IMR-90 (cell line): ENCODE measurements around the gene UBASH3A. TPM values are rescaled to one million over a fixed set of nuclear protein-coding genes. Genes with fewer than 3 reads are reported as not detected.

Experiments
- ATAC-seq: fragments of 200-7000 bp; cut with Tn5 transposase; 2 replicates; pipeline ENCODE4 v1.9.1; 2020; ENCODE audit warnings: low read depth, mild to moderate bottlenecking, moderate library complexity
- BruUV-seq: library from RNA; stranded (reverse); fragments of 400-500 nt; replicated peaks from 2 replicates; lab custom pipeline; 2021; lab: Mats Ljungman, UMichigan
- CTCF ChIA-PET: fragments of 300-600 bp; formaldehyde crosslinking; extraction: SDS; loops from one replicate; lab custom pipeline; 2021; ENCODE audit warnings: antibody characterized with exemption; lab: Yijun Ruan, JAX
- POLR2A ChIA-PET: fragments of 300-600 bp; sonication (Branson Sonifier 250); formaldehyde crosslinking; loops from one replicate; lab custom pipeline; 2022; ENCODE audit warnings: antibody characterized with exemption; ENCODE audit not compliant: unreplicated experiment; lab: Charles Lee
- DNase-seq: peaks from one replicate; pipeline ENCODE4 v3.0.0; 2013
- H2AFZ ChIP-seq: replicated peaks from 2 replicates; pipeline ENCODE3; 2013; ENCODE audit warnings: low read length, mild to moderate bottlenecking; ENCODE audit not compliant: poor library complexity
- H2AK5ac ChIP-seq: 2 replicates; pipeline ENCODE4 v1.6.1; 2013; ENCODE audit warnings: low read depth, low read length, inconsistent platforms
- H2AK9ac ChIP-seq: replicated peaks from 2 replicates; pipeline ENCODE3; 2013; ENCODE audit warnings: mild to moderate bottlenecking, low read depth, low read length, moderate library complexity; ENCODE audit not compliant: poor library complexity
- H2BK120ac ChIP-seq: 2 replicates; pipeline ENCODE4 v1.6.1; 2013; ENCODE audit warnings: low read depth, low read length, inconsistent platforms
- H2BK15ac ChIP-seq: 3 replicates; pipeline ENCODE4 v1.6.1; 2013; ENCODE audit warnings: low read depth, low read length, inconsistent platforms
- H2BK20ac ChIP-seq: 2 replicates; pipeline ENCODE4 v1.6.1; 2013; ENCODE audit warnings: low read depth, mild to moderate bottlenecking, inconsistent platforms, low read length, moderate library complexity
- H2BK5ac ChIP-seq: 2 replicates; pipeline ENCODE4 v1.6.1; 2013; ENCODE audit warnings: mild to moderate bottlenecking, low read depth, low read length, inconsistent platforms; ENCODE audit not compliant: poor library complexity, severe bottlenecking
- H3K14ac ChIP-seq: replicated peaks from 2 replicates; pipeline ENCODE4 v1.6.1; 2013; ENCODE audit warnings: low read depth, low read length, inconsistent platforms
- H3K18ac ChIP-seq: 2 replicates; pipeline ENCODE4 v1.6.1; 2013; ENCODE audit warnings: low read depth, low read length, control low read depth
- H3K23ac ChIP-seq: 2 replicates; pipeline ENCODE4 v1.6.1; 2013; ENCODE audit warnings: low read depth, low read length, inconsistent platforms
- H3K27ac ChIP-seq: 2 replicates; pipeline ENCODE4 v1.5.1; 2013; ENCODE audit warnings: mild to moderate bottlenecking, control low read depth, low read length; ENCODE audit not compliant: insufficient read depth
- H3K27me3 ChIP-seq: 2 replicates; pipeline ENCODE4 v1.6.1; 2013; ENCODE audit warnings: low read length; ENCODE audit not compliant: control insufficient read depth, insufficient read depth
- H3K36me3 ChIP-seq: 2 replicates; pipeline ENCODE4 v1.6.1; 2013; ENCODE audit warnings: low read length, mixed read lengths; ENCODE audit not compliant: control insufficient read depth, insufficient read depth
- H3K4ac ChIP-seq: 2 replicates; pipeline ENCODE4 v1.6.1; 2013; ENCODE audit warnings: low read depth, low read length, inconsistent platforms
- H3K4me1 ChIP-seq: 2 replicates; pipeline ENCODE4 v1.6.1; 2013; ENCODE audit warnings: low read length, mixed read lengths; ENCODE audit not compliant: control insufficient read depth, insufficient read depth
- H3K4me2 ChIP-seq: 2 replicates; pipeline ENCODE4 v1.6.1; 2013; ENCODE audit warnings: low read depth, mild to moderate bottlenecking, control low read depth, low read length, moderate library complexity
- H3K4me3 ChIP-seq: 2 replicates; pipeline ENCODE4 v1.5.1; 2013; ENCODE audit warnings: low read depth, mild to moderate bottlenecking, control low read depth, low read length, moderate library complexity; ENCODE audit not compliant: insufficient read depth
- H3K56ac ChIP-seq: 2 replicates; pipeline ENCODE4 v1.6.1; 2013; ENCODE audit warnings: low read length, inconsistent platforms; ENCODE audit not compliant: insufficient read depth; ENCODE audit errors: extremely low read depth
- H3K79me1 ChIP-seq, 2 experiments: 2 replicates each; pipeline ENCODE4 v1.6.1; 2013; ENCODE audit warnings: low read length in 2 of 2, inconsistent platforms in 1 of 2, low read depth in 1 of 2
- H3K9ac ChIP-seq: 2 replicates; pipeline ENCODE4 v1.6.1; 2013; ENCODE audit warnings: low read depth, low read length, control low read depth
- H3K9me1 ChIP-seq: 2 replicates; pipeline ENCODE4 v1.6.1; 2013; ENCODE audit warnings: low read length, inconsistent platforms; ENCODE audit not compliant: insufficient read depth
- H3K9me3 ChIP-seq: 2 replicates; pipeline ENCODE4 v1.6.1; 2013; ENCODE audit warnings: low read length; ENCODE audit not compliant: control insufficient read depth, insufficient read depth
- H4K20me1 ChIP-seq: 2 replicates; pipeline ENCODE4 v1.6.1; 2013; ENCODE audit warnings: low read length, inconsistent platforms; ENCODE audit not compliant: insufficient read depth
- H4K5ac ChIP-seq: 2 replicates; pipeline ENCODE4 v1.6.1; 2013; ENCODE audit warnings: mild to moderate bottlenecking, low read depth, low read length, control low read depth
- H4K8ac ChIP-seq, 2 experiments: 2 replicates each; pipeline ENCODE4 v1.6.1; 2013; ENCODE audit warnings: low read depth in 2 of 2, low read length in 2 of 2, control low read depth in 1 of 2, inconsistent platforms in 1 of 2
- H4K91ac ChIP-seq: 2 replicates; pipeline ENCODE4 v1.6.1; 2013; ENCODE audit warnings: low read depth, low read length, inconsistent platforms; ENCODE audit not compliant: insufficient read depth
- BHLHE40 ChIP-seq: fragments of 150-350 bp; IDR thresholded peaks from 2 replicates; pipeline ENCODE4 v1.6.1; 2016; ENCODE audit warnings: mild to moderate bottlenecking, low read depth, low read length
- CEBPB ChIP-seq: IDR thresholded peaks from 2 replicates; pipeline ENCODE4 v1.6.1; 2012; ENCODE audit warnings: low read depth, low read length, improper control_type of control experiment
- CHD1 ChIP-seq: IDR thresholded peaks from 2 replicates; pipeline ENCODE4 v1.6.1; 2012; ENCODE audit warnings: low read depth, low read length, improper control_type of control experiment
- CTCF ChIP-seq: conservative IDR thresholded peaks from 2 replicates; pipeline ENCODE4 v1.5.1; 2012; ENCODE audit warnings: mild to moderate bottlenecking, low read depth, low read length, improper control_type of control experiment
- ELK1 ChIP-seq: fragments of 150-350 bp; IDR thresholded peaks from 2 replicates; pipeline ENCODE4 v1.6.1; 2016; ENCODE audit warnings: low read depth, mild to moderate bottlenecking, low read length, moderate library complexity, borderline replicate concordance
- FOS ChIP-seq: fragments of 150-350 bp; IDR thresholded peaks from 2 replicates; pipeline ENCODE4 v1.6.1; 2016; ENCODE audit warnings: low read depth, low read length
- MAFK ChIP-seq: IDR thresholded peaks from 2 replicates; pipeline ENCODE4 v1.6.1; 2012; ENCODE audit warnings: low read depth, low read length, improper control_type of control experiment
- MAZ ChIP-seq: IDR thresholded peaks from 2 replicates; pipeline ENCODE4 v1.6.1; 2012; ENCODE audit warnings: low read depth, mild to moderate bottlenecking, low read length, improper control_type of control experiment, moderate library complexity, borderline replicate concordance
- MXI1 ChIP-seq: IDR thresholded peaks from 2 replicates; pipeline ENCODE4 v1.6.1; 2012; ENCODE audit warnings: low read depth, mild to moderate bottlenecking, low read length, moderate library complexity, borderline replicate concordance
- NFE2L2 ChIP-seq: fragments of 150-350 bp; IDR thresholded peaks from 2 replicates; pipeline ENCODE4 v1.6.1; 2016; ENCODE audit warnings: low read depth, mild to moderate bottlenecking, low read length
- POLR2A ChIP-seq: IDR thresholded peaks from 2 replicates; pipeline ENCODE4 v1.6.1; 2012; ENCODE audit warnings: mild to moderate bottlenecking, low read depth, low read length
- RAD21 ChIP-seq: IDR thresholded peaks from 2 replicates; pipeline ENCODE4 v1.6.1; 2012; ENCODE audit warnings: low read length, improper control_type of control experiment
- RCOR1 ChIP-seq: IDR thresholded peaks from 2 replicates; pipeline ENCODE4 v1.6.1; 2012; ENCODE audit warnings: mild to moderate bottlenecking, low read length, improper control_type of control experiment; ENCODE audit not compliant: insufficient replicate concordance
- RFX5 ChIP-seq: IDR thresholded peaks from 2 replicates; pipeline ENCODE4 v1.8.0; 2012; ENCODE audit warnings: low read depth, mild to moderate bottlenecking, low read length, moderate library complexity
- SMC3 ChIP-seq: fragments of 150-350 bp; IDR thresholded peaks from 2 replicates; pipeline ENCODE4 v1.6.1; 2016; ENCODE audit warnings: low read depth, mild to moderate bottlenecking, antibody characterized with exemption, low read length, moderate library complexity
- USF2 ChIP-seq: fragments of 150-350 bp; IDR thresholded peaks from 2 replicates; pipeline ENCODE4 v1.6.1; 2017; ENCODE audit warnings: mild to moderate bottlenecking, antibody characterized with exemption, low read length, low read depth
- WGBS, 2 experiments: methylation state at CpG; one replicate each; pipeline versions ENCODE4 v1.1.5 to v1.1.7; 2013; ENCODE audit warnings: missing lambda C conversion rate in 2 of 2; ENCODE audit not compliant: insufficient read length in 1 of 2; ENCODE audit errors: extremely low coverage in 2 of 2; 5-methylcytosine and 5-hydroxymethylcytosine counted together
- dilution Hi-C: fragments of 300-500 bp; cut with HindIII; formaldehyde crosslinking; loops from one replicate; pipeline ENCODE4 v1.14.3; 2018; ENCODE audit warnings: low sequenced_read_pairs; ENCODE audit not compliant: unreplicated experiment
- in situ Hi-C: fragments of 300-500 bp; cut with MboI; formaldehyde crosslinking; loops from 3 replicates; pipeline ENCODE4 v1.14.3; 2019; ENCODE audit warnings: low sequenced_read_pairs, inconsistent platforms, mixed read lengths
- intact Hi-C: fragments of 100-400 bp; cut with micrococcal nuclease; formaldehyde crosslinking; loops from 2 replicates; pipeline ENCODE4 v1.10.0; 2022
- polyA plus RNA-seq, 3 experiments: library from polyadenylated mRNA; depleted of rRNA; stranded (reverse); fragments of >200 nt; gene quantifications; 2 replicates each; pipeline ENCODE4 v1.2.3, GENCODE V29; 2012; ENCODE audit warnings: low replicate concordance in 1 of 3
- total RNA-seq: library from RNA; depleted of rRNA; stranded (reverse); fragments of >200 nt; gene quantifications from 2 replicates; pipeline ENCODE4 v1.2.3, GENCODE V29; 2012

Gene UBASH3A
- total and polyA plus RNA-seq, 2 of the 4 experiments (the other 2 are of a cell fraction): not detected

- H2BK5ac ChIP-seq: no peak overlapping the region
- no peak overlapping the region for H2AFZ ChIP-seq
- no peak overlapping the region for H2BK15ac ChIP-seq
- H3K36me3 ChIP-seq: no peaks in the 10 kb centered on the region
- no peak overlapping the region for H3K27ac ChIP-seq
- H2BK120ac ChIP-seq: no peak overlapping the region
- dilution Hi-C loops (no loop called here), in situ Hi-C loops (no loop called here), intact Hi-C loops (no loop called here)
- H3K4me2 ChIP-seq: no peak overlapping the region
- no peak overlapping the region for H2BK20ac ChIP-seq
- DNase-seq (no peak), ATAC-seq (no peak)
- TF ChIP-seq FOS (no peak), POLR2A (no peak), SMC3 (no peak), MAZ (no peak), CTCF (no peak), CEBPB (no peak), CHD1 (no peak), BHLHE40 (no peak), MXI1 (no peak), USF2 (no peak), ELK1 (no peak), RFX5 (no peak), MAFK (no peak), RAD21 (no peak), RCOR1 (no peak), NFE2L2 (no peak)
- BruUV-seq: no TSS peak
- WGBS, 2 experiments: no CpG with 5 or more reads among the region's 2 CpGs
- no peaks in the 10 kb centered on the region for H3K9me3 ChIP-seq
- H2AK9ac ChIP-seq: no peak overlapping the region
- H3K9me1 ChIP-seq: no peaks in the 10 kb centered on the region
- no peaks in the 10 kb centered on the region for H3K79me1 ChIP-seq
- no peak overlapping the region for H3K18ac ChIP-seq
- no peak overlapping the region for H2AK5ac ChIP-seq
- ChIA-PET CTCF (no interaction called here), POLR2A (no interaction called here)
- no peaks in the 10 kb centered on the region for H3K4me1 ChIP-seq
- H3K9ac ChIP-seq: no peak overlapping the region
- no peak overlapping the region for H3K4me3 ChIP-seq
- H3K14ac ChIP-seq: no peak overlapping the region
- H3K4ac ChIP-seq: no peak overlapping the region
- no peak overlapping the region for H3K23ac ChIP-seq
- H4K5ac ChIP-seq: no peak overlapping the region
- H4K8ac ChIP-seq: no peak overlapping the region
- H3K27me3 ChIP-seq: peaks cover 29% of the 10 kb centered on the region
- H3K56ac ChIP-seq: no peak overlapping the region
- H4K91ac ChIP-seq: no peak overlapping the region
- no peaks in the 10 kb centered on the region for H4K20me1 ChIP-seq
Measured at GRCh38 chr21:42390696-42391095, 13.0 kb upstream of the UBASH3A start.
